SK-N-SH (cell line): ENCODE data around the gene PTPRK.

Source experiments
- EP300 ChIP-seq, 2 experiments: IDR thresholded peaks; 2 replicates each; pipeline versions ENCODE4 v1.4.0 to v1.6.1; 2012; ENCODE audit warnings: borderline replicate concordance in 1 of 2, low read depth in 1 of 2, low read length in 1 of 2
- EZH2phosphoT487 ChIP-seq: fragments of 200-600 bp; sonication (generic); IDR thresholded peaks from 2 replicates; pipeline ENCODE4 v1.6.1; 2017; ENCODE audit warnings: low read depth, mixed run types, mild to moderate bottlenecking, antibody characterized with exemption, moderate library complexity, borderline replicate concordance
- IRF3 ChIP-seq: fragments of 150-350 bp; IDR thresholded peaks from 2 replicates; pipeline ENCODE4 v1.6.1; 2016; ENCODE audit warnings: mild to moderate bottlenecking, low read depth, low read length
- MEF2A ChIP-seq: IDR thresholded peaks from 2 replicates; pipeline ENCODE4 v1.4.0; 2012; ENCODE audit warnings: low read depth, borderline replicate concordance
- MXI1 ChIP-seq: IDR thresholded peaks from 2 replicates; pipeline ENCODE4 v1.6.1; 2012; ENCODE audit warnings: mild to moderate bottlenecking, low read depth, low read length, improper control_type of control experiment
- NFIC ChIP-seq: IDR thresholded peaks from 2 replicates; pipeline ENCODE4 v1.4.0; 2012; ENCODE audit warnings: borderline replicate concordance
- POLR2AphosphoS5 ChIP-seq: IDR thresholded peaks from 2 replicates; pipeline ENCODE4 v1.6.1; 2012; ENCODE audit warnings: low read depth, low read length
- RAD21 ChIP-seq: IDR thresholded peaks from 2 replicates; pipeline ENCODE4 v1.6.1; 2012; ENCODE audit warnings: mild to moderate bottlenecking, low read length
- REST ChIP-seq: IDR thresholded peaks from 2 replicates; pipeline ENCODE4 v1.6.1; 2012; ENCODE audit warnings: mild to moderate bottlenecking, low read depth, low read length, moderate library complexity
- SIN3A ChIP-seq: IDR thresholded peaks from 2 replicates; pipeline ENCODE4 v1.6.1; 2012; ENCODE audit warnings: low read depth, mild to moderate bottlenecking, low read length, moderate library complexity, borderline replicate concordance
- TAF1 ChIP-seq: IDR thresholded peaks from 2 replicates; pipeline ENCODE4 v1.6.1; 2012; ENCODE audit warnings: low read depth, mild to moderate bottlenecking, low read length, moderate library complexity, borderline replicate concordance
- YY1 ChIP-seq: IDR thresholded peaks from 2 replicates; pipeline ENCODE4 v1.4.0; 2012; ENCODE audit warnings: low read depth, mild to moderate bottlenecking
- TF ChIP-seq, protein P1 (sequence below): fragments of 200-600 bp; sonication (generic); IDR thresholded peaks from 2 replicates; pipeline ENCODE4 v1.6.1; 2017; ENCODE audit warnings: antibody characterized with exemption, mild to moderate bottlenecking, moderate library complexity
- TF ChIP-seq, protein P2 (sequence below): IDR thresholded peaks from 2 replicates; pipeline ENCODE4 v1.4.0; 2012; ENCODE audit warnings: low read depth, borderline replicate concordance

DNA sequence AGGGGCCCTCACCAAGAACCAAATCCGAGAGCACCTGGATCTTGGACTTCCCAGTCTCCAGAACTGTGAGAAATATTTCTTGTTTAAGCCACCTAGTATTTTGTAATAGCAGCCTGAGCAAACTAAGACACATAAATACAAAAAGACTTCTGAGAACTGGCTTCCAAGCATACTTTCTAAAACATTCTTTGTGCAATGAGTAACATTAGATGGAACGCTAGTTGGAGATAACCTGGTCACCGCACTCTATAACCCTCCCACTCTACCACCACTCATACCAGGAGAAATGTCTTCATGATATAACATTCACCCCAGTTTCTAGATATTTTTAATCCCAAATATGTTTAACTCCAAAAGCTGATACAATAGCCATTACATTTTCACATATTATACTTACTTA is 450.0 kb downstream of the PTPRK start:
- TF ChIP-seq, protein P1, sequence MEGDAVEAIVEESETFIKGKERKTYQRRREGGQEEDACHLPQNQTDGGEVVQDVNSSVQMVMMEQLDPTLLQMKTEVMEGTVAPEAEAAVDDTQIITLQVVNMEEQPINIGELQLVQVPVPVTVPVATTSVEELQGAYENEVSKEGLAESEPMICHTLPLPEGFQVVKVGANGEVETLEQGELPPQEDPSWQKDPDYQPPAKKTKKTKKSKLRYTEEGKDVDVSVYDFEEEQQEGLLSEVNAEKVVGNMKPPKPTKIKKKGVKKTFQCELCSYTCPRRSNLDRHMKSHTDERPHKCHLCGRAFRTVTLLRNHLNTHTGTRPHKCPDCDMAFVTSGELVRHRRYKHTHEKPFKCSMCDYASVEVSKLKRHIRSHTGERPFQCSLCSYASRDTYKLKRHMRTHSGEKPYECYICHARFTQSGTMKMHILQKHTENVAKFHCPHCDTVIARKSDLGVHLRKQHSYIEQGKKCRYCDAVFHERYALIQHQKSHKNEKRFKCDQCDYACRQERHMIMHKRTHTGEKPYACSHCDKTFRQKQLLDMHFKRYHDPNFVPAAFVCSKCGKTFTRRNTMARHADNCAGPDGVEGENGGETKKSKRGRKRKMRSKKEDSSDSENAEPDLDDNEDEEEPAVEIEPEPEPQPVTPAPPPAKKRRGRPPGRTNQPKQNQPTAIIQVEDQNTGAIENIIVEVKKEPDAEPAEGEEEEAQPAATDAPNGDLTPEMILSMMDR, result no peak
- TF ChIP-seq MXI1 (no peak), IRF3 (no peak), POLR2AphosphoS5 (no peak), MEF2A (no peak), SIN3A (no peak), YY1 (no peak), EP300 (IDR thresholded peaks at IDR 0.05; ENCODE audit: borderline replicate concordance in 1 of 2, low read depth in 1 of 2, low read length in 1 of 2) (no peak), REST (no peak), EZH2phosphoT487 (no peak), RAD21 (no peak), NFIC (no peak), TAF1 (no peak)
- TF ChIP-seq, protein P2, sequence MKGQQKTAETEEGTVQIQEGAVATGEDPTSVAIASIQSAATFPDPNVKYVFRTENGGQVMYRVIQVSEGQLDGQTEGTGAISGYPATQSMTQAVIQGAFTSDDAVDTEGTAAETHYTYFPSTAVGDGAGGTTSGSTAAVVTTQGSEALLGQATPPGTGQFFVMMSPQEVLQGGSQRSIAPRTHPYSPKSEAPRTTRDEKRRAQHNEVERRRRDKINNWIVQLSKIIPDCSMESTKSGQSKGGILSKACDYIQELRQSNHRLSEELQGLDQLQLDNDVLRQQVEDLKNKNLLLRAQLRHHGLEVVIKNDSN, result no peak
